HG03175 (cell line): Measurements from ENCODE around the gene DAB2.

Source experiments
- ATAC-seq: cut with Tn5 transposase; IDR thresholded peaks from one replicate; pipeline ENCODE4 v1.9.1; 2021; ENCODE audit warnings: mild to moderate bottlenecking, moderate library complexity; ENCODE audit not compliant: unreplicated experiment

Gene DAB2

GRCh38 chr5:39390945-39391344 is 33.8 kb downstream of the DAB2 start:
- no peak for ATAC-seq

GRCh38 chr5:39387293-39387692 is 37.5 kb downstream of the DAB2 start:
- ATAC-seq, result no peak

- ATAC-seq, result no peak
Observed at GRCh38 chr5:39384271-39384670, 40.5 kb downstream of the DAB2 start.

- no peak for ATAC-seq
Observed at GRCh38 chr5:39381376-39381775, 43.4 kb downstream of the DAB2 start.

- ATAC-seq, result no peak
Observed at GRCh38 chr5:39379693-39380092, 45.1 kb downstream of the DAB2 start.

GRCh38 chr5:39377613-39378012 is 47.2 kb downstream of the DAB2 start:
- ATAC-seq, result no peak

- peak; percentile 81 for ATAC-seq
Observed at GRCh38 chr5:39376293-39376714, 48.5 kb downstream of the DAB2 start.

GRCh38 chr5:39373791-39374190 is 51.0 kb downstream of the DAB2 start:
- ATAC-seq, result no peak

- ATAC-seq, result no peak
Observed at GRCh38 chr5:39371367-39371635, 53.5 kb downstream of the DAB2 start.

- no peak for ATAC-seq
Observed at GRCh38 chr5:39370555-39371366, 54.0 kb downstream of the DAB2 start.

GRCh38 chr5:39369123-39369815 is 55.5 kb downstream of the DAB2 start:
- no peak for ATAC-seq

GRCh38 chr5:39368116-39368515 is 56.7 kb downstream of the DAB2 start:
- ATAC-seq, result no peak

GRCh38 chr5:39367711-39368110 is 57.1 kb downstream of the DAB2 start:
- no peak for ATAC-seq

- ATAC-seq, result no peak
Observed at GRCh38 chr5:39364367-39364766, 60.4 kb downstream of the DAB2 start, which contains the start of gene C9. Gene C9 (minus strand): TSS chr5:39364495. CDS start chr5:39364464, 31 bp downstream.

GRCh38 chr5:39363217-39363616 is 61.6 kb downstream of the DAB2 start:
- no peak for ATAC-seq

- ATAC-seq, result no peak
Observed at GRCh38 chr5:39362646-39363045, 62.1 kb downstream of the DAB2 start.

GRCh38 chr5:39361306-39361705 is 63.5 kb downstream of the DAB2 start:
- ATAC-seq, result no peak

- ATAC-seq, result no peak
Observed at GRCh38 chr5:39360471-39361111, 64.2 kb downstream of the DAB2 start.

GRCh38 chr5:39356263-39356662 is 68.5 kb downstream of the DAB2 start:
- no peak for ATAC-seq

GRCh38 chr5:39355324-39355723 is 69.5 kb downstream of the DAB2 start:
- ATAC-seq, result no peak

GRCh38 chr5:39353717-39354399 is 70.9 kb downstream of the DAB2 start:
- no peak for ATAC-seq
